Hepatic stellate cell (primary cell): ENCODE measurements around the gene HAUS7.

Experiments used
- DNase-seq: peaks from one replicate; pipeline ENCODE4 v3.0.0; 2011; ENCODE audit warnings: low spot score

The HAUS7 gene

GRCh38 chrX:153439977-153440376, 30.4 kb downstream of the HAUS7 start:
- no peak for DNase-seq

GRCh38 chrX:153438532-153438931, 31.8 kb downstream of the HAUS7 start:
- DNase-seq = peak; percentile 35

- DNase-seq = no peak
Observed at GRCh38 chrX:153435845-153436244, 34.5 kb downstream of the HAUS7 start.

- DNase-seq = no peak
Observed at GRCh38 chrX:153434801-153435200, 35.6 kb downstream of the HAUS7 start.

GRCh38 chrX:153433781-153434285, 36.5 kb downstream of the HAUS7 start:
- DNase-seq = no peak

- no peak for DNase-seq
Observed at GRCh38 chrX:153433161-153433680, 37.2 kb downstream of the HAUS7 start.

GRCh38 chrX:153430796-153431195, 39.6 kb downstream of the HAUS7 start:
- DNase-seq = no peak

GRCh38 chrX:153426204-153426603, 44.2 kb downstream of the HAUS7 start:
- DNase-seq = no peak

GRCh38 chrX:153423652-153424051, 46.7 kb downstream of the HAUS7 start:
- DNase-seq = no peak

- DNase-seq = no peak
Observed at GRCh38 chrX:153421856-153422255, 48.5 kb downstream of the HAUS7 start.

GRCh38 chrX:153420851-153421599, 49.4 kb downstream of the HAUS7 start:
- DNase-seq = no peak

- DNase-seq = no peak
Observed at GRCh38 chrX:153417637-153418036, 52.7 kb downstream of the HAUS7 start.

GRCh38 chrX:153416781-153417450, 53.5 kb downstream of the HAUS7 start:
- no peak for DNase-seq

- no peak for DNase-seq
Observed at GRCh38 chrX:153414856-153415510, 55.4 kb downstream of the HAUS7 start.

- no peak for DNase-seq
Observed at GRCh38 chrX:153413731-153414130, 56.6 kb downstream of the HAUS7 start.

GRCh38 chrX:153412746-153413720, 57.3 kb downstream of the HAUS7 start:
- no peak for DNase-seq

GRCh38 chrX:153411988-153412574, 58.3 kb downstream of the HAUS7 start:
- DNase-seq = no peak

- no peak for DNase-seq
Observed at GRCh38 chrX:153411255-153411987, 59.0 kb downstream of the HAUS7 start, which contains the start of gene ZFP92. Gene ZFP92, plus strand, starts transcription at chrX:153411472. Its CDS starts 6,851 bp downstream, at chrX:153418323.

- no peak for DNase-seq
Observed at GRCh38 chrX:153410888-153411254, 59.5 kb downstream of the HAUS7 start.

GRCh38 chrX:153410373-153410772, 60.0 kb downstream of the HAUS7 start:
- no peak for DNase-seq
